Progenitor cell of endocrine pancreas (in vitro differentiated cells): ENCODE data around the gene FBXL4. TPM values are rescaled to one million over a fixed set of nuclear protein-coding genes. Genes with fewer than 3 reads are reported as not detected.

Experiments
- DNase-seq: peaks from one replicate; pipeline ENCODE4 v3.0.0; 2021; ENCODE audit warnings: low spot score; ENCODE audit not compliant: unreplicated experiment
- H3K27ac Mint-ChIP-seq: 2 replicates; pipeline ENCODE4 v1.8.0; 2021; ENCODE audit warnings: mild to moderate bottlenecking, moderate library complexity, mixed read lengths
- H3K27me3 Mint-ChIP-seq: 2 replicates; pipeline ENCODE4 v1.8.0; 2021; ENCODE audit warnings: mixed read lengths
- H3K36me3 Mint-ChIP-seq: 2 replicates; pipeline ENCODE4 v1.8.0; 2022; ENCODE audit warnings: mixed read lengths; ENCODE audit not compliant: insufficient read depth
- H3K4me1 Mint-ChIP-seq: 2 replicates; pipeline ENCODE4 v1.8.0; 2021; ENCODE audit warnings: low read depth, mixed read lengths
- H3K4me3 Mint-ChIP-seq: 2 replicates; pipeline ENCODE4 v1.8.0; 2021; ENCODE audit warnings: low read depth, mild to moderate bottlenecking, moderate library complexity, mixed read lengths
- H3K9me3 Mint-ChIP-seq: 2 replicates; pipeline ENCODE4 v1.8.0; 2021; ENCODE audit warnings: low read depth, mixed read lengths
- total RNA-seq: library from RNA; stranded (reverse); gene quantifications from 2 replicates; pipeline ENCODE4 v1.2.1, GENCODE V29; 2021
- TF ChIP-seq, protein P1 (sequence below): fragments of 200-600 bp; sonication (generic); IDR thresholded peaks from one replicate; pipeline ENCODE4 v1.5.0; 2021; ENCODE audit warnings: antibody characterized with exemption, mild to moderate bottlenecking; ENCODE audit not compliant: unreplicated experiment

Gene FBXL4
- total RNA-seq, 1 donor from 2014 or later = 18.3 TPM

DNA sequence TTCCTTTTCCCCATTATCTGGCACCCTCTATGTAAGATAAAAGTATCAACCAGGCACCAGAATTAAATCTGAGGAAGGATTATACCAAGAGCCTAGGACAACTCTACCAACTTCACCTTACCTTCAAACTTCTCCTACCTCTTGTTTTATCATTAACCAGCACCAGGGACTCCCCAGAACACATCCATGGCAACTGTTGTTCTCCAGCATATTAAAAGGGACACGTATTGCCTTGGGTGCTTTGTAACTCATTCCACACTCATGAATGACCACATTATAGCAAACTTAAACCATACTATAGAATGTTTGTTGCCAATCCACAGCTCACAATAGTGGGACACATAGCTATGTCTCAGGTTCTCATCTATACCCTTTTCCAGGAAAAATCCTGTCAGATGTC, 11.9 kb upstream of the FBXL4 start:
- H3K9me3 Mint-ChIP-seq = no peaks in the 10 kb centered on the region
- DNase-seq = no peak
- no peak overlapping the region for H3K4me3 Mint-ChIP-seq

DNA sequence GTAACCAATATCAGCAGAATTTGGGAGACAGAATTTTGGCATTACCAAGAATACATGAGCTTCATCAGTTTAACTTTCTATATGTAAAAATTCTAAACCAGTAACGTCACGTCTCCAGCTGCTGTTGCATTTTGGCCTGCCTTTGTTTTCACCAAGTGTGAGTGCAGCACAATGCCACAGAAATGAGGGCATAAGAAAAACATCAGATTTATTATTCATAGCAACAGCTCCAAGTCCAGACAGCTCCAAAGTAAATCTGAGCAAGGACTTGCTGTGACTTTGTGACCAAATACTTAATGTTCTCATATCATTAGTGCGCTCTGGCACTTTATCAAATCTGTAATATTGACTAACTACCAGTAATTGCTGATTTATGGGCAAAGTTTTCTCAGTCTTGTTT, 11.0 kb upstream of the FBXL4 start:
- TF ChIP-seq, protein P1, sequence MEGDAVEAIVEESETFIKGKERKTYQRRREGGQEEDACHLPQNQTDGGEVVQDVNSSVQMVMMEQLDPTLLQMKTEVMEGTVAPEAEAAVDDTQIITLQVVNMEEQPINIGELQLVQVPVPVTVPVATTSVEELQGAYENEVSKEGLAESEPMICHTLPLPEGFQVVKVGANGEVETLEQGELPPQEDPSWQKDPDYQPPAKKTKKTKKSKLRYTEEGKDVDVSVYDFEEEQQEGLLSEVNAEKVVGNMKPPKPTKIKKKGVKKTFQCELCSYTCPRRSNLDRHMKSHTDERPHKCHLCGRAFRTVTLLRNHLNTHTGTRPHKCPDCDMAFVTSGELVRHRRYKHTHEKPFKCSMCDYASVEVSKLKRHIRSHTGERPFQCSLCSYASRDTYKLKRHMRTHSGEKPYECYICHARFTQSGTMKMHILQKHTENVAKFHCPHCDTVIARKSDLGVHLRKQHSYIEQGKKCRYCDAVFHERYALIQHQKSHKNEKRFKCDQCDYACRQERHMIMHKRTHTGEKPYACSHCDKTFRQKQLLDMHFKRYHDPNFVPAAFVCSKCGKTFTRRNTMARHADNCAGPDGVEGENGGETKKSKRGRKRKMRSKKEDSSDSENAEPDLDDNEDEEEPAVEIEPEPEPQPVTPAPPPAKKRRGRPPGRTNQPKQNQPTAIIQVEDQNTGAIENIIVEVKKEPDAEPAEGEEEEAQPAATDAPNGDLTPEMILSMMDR = no peak
- H3K27me3 Mint-ChIP-seq = no peaks in the 10 kb centered on the region
- DNase-seq = no peak
- no peaks in the 10 kb centered on the region for H3K9me3 Mint-ChIP-seq
- H3K27ac Mint-ChIP-seq = no peak overlapping the region
- peaks cover 3% of the 10 kb centered on the region for H3K4me1 Mint-ChIP-seq
- no peak overlapping the region for H3K4me3 Mint-ChIP-seq
- no peaks in the 10 kb centered on the region for H3K36me3 Mint-ChIP-seq

More for the DNA sequence above, 11.9 kb upstream of the FBXL4 start:
- TF ChIP-seq, protein P1 = no peak
- Mint-ChIP-seq H3K4me1 (peaks cover 7% of the 10 kb centered on the region), H3K27ac (no peak overlapping the region), H3K36me3 (no peaks in the 10 kb centered on the region), H3K27me3 (no peaks in the 10 kb centered on the region)

DNA sequence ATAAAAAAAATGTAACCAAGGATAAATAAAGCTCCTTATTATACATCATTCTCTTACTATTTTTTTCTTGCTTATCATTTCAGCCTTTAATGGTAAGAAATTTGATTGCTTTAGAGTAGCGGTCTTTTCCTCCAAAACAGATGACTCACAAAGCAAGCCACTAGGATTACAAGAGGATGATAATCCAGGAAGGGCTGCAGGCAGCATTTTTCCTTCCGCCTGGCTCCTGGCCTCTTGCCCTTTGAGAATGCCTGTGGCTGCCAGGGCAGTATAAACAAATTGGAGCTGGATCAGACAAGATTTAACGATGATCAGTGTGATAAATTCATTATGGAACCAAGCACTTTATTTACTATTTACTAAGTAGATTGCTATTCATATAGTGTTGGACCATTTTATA, 9.7 kb upstream of the FBXL4 start:
- Mint-ChIP-seq H3K36me3 (no peaks in the 10 kb centered on the region), H3K9me3 (no peaks in the 10 kb centered on the region), H3K4me1 (peaks cover 3% of the 10 kb centered on the region), H3K27ac (no peak overlapping the region), H3K27me3 (no peaks in the 10 kb centered on the region), H3K4me3 (no peak overlapping the region)
- no peak for DNase-seq
- TF ChIP-seq, protein P1 = no peak

DNA sequence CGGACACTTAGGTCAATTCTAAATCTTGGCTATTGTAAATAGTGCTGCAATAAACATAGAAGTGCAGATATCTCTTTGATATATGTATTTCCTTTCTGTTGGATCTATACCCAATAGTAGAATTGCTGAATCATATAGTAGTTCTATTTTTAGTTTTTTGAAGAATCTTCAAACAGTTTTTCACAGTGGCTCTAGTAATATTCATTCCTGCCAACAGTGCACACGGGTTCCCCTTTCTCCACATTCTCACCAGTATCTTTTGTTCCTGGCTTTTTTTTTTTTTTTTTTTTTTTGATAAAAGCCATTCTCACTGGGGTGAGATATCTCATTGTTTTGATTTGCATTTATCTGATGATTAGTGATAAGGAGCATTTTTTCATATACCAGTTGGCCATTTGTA, 1.8 kb upstream of the FBXL4 start:
- H3K27me3 Mint-ChIP-seq = no peaks in the 10 kb centered on the region
- no peak overlapping the region for H3K27ac Mint-ChIP-seq
- H3K36me3 Mint-ChIP-seq = peaks cover 2% of the 10 kb centered on the region
- DNase-seq = no peak
- peaks cover 21% of the 10 kb centered on the region for H3K4me1 Mint-ChIP-seq
- TF ChIP-seq, protein P1 = no peak
- peaks cover 10% of the 10 kb centered on the region for H3K9me3 Mint-ChIP-seq
- peak overlapping the region; percentile 24 for H3K4me3 Mint-ChIP-seq

DNA sequence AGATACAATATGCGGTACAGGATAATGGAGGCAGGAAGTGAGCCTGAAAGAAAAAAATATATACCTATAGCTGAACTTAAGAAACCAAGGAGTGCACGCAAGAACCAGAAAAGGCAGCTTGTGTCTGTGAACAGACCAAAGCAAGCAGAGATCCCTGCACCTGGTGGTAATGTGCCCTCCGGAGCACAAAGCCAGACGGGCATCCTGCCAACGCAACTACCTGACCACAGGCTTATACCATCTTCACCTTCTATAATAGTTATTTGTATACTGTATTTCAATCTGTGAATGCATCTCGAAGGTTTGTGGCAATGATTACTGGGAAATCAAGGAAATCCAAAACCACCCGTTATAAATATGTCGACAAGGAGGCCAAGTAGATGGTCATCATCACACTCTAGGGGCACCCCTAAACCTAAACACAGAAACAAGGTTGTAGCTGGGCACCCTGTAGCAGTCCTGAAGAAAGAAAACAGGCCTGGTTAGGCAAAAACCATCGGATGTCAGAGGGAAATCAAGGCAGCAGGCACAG, 801 bp downstream of the FBXL4 start:
- Mint-ChIP-seq H3K27me3 (no peaks in the 10 kb centered on the region), H3K36me3 (peaks cover 12% of the 10 kb centered on the region), H3K4me1 (peaks cover 21% of the 10 kb centered on the region), H3K4me3 (peak overlapping the region; percentile 92), H3K27ac (peak overlapping the region; percentile 96), H3K9me3 (peaks cover 26% of the 10 kb centered on the region)
- DNase-seq = no peak
- TF ChIP-seq, protein P1 = no peak
